ENCODE measurements around the gene RREB1. TPM values are rescaled to one million over a fixed set of nuclear protein-coding genes. Genes with fewer than 3 reads are reported as not detected.

Gene RREB1
- total RNA-seq, 6 donors from 2014 or later, result 44.2 to 112 (median 60.5) TPM

- H3K36me3 ChIP-seq, result peaks cover 33 to 95% (median 54%) of the 10 kb centered on the region in 4 donors
- no peaks in the 10 kb centered on the region for H3K27me3 ChIP-seq
- DNase-seq (no peak), ATAC-seq (ENCODE audit: low FRiP score in 2 of 2) (no peak)
- H3K4me3 ChIP-seq, result no peak overlapping the region
- H3K9me3 ChIP-seq, result no peaks in the 10 kb centered on the region
- no peak overlapping the region for H3K27ac ChIP-seq
- H3K4me1 ChIP-seq, result no peaks in the 10 kb centered on the region
- no peak for TF ChIP-seq CTCF (IDR thresholded peaks at IDR 0.05)
- no peak for TF ChIP-seq EP300 (IDR thresholded peaks at IDR 0.05)
- TF ChIP-seq POLR2A (IDR thresholded peaks at IDR 0.05), result no peak
- TF ChIP-seq POLR2AphosphoS5 (IDR thresholded peaks at IDR 0.05), result no peak
- WGBS, 2 donors, result 93% methylated on average over 3 of the region's 3 CpGs
Measured at GRCh38 chr6:7295916-7296315, 188.2 kb downstream of the RREB1 start.

- 81 to 83% methylated on average over 2 of the region's 2 CpGs for WGBS, 2 donors
- DNase-seq, result no peak
- Histone ChIP-seq H3K9me3 (no peaks in the 10 kb centered on the region), H3K27me3 (no peaks in the 10 kb centered on the region), H3K27ac (no peak overlapping the region), H3K4me1 (no peaks in the 10 kb centered on the region), H3K36me3 (peaks cover 39 to 96% (median 59%) of the 10 kb centered on the region in 4 donors), H3K4me3 (no peak overlapping the region)
- TF ChIP-seq POLR2AphosphoS5 (IDR thresholded peaks at IDR 0.05) (no peak), CTCF (IDR thresholded peaks at IDR 0.05) (no peak), POLR2A (IDR thresholded peaks at IDR 0.05) (no peak), EP300 (IDR thresholded peaks at IDR 0.05) (no peak)
- ATAC-seq (ENCODE audit: low FRiP score in 2 of 2), result no peak
Measured at GRCh38 chr6:7296602-7297001, 188.8 kb downstream of the RREB1 start.

GRCh38 chr6:7298113-7298512 is 190.4 kb downstream of the RREB1 start:
- H3K27me3 ChIP-seq, result no peaks in the 10 kb centered on the region
- H3K27ac ChIP-seq, result no peak overlapping the region
- TF ChIP-seq POLR2AphosphoS5 (IDR thresholded peaks at IDR 0.05), result no peak
- TF ChIP-seq CTCF (IDR thresholded peaks at IDR 0.05), result no peak
- TF ChIP-seq POLR2A (IDR thresholded peaks at IDR 0.05), result no peak
- DNase-seq (no peak), ATAC-seq (ENCODE audit: low FRiP score in 2 of 2) (no peak)
- H3K4me3 ChIP-seq, result no peak overlapping the region
- peaks cover 40 to 96% (median 60%) of the 10 kb centered on the region in 4 donors for H3K36me3 ChIP-seq
- WGBS, 2 donors, result 96 to 98% methylated on average over 1 of the region's 1 CpG
- H3K4me1 ChIP-seq, result no peaks in the 10 kb centered on the region
- no peaks in the 10 kb centered on the region for H3K9me3 ChIP-seq

GRCh38 chr6:7300926-7301325 is 193.2 kb downstream of the RREB1 start:
- H3K27me3 ChIP-seq, result no peaks in the 10 kb centered on the region
- DNase-seq (no peak), ATAC-seq (ENCODE audit: low FRiP score in 2 of 2) (no peak)
- 69 to 86% methylated on average over 5 of the region's 5 CpGs for WGBS, 2 donors
- no peaks in the 10 kb centered on the region for H3K9me3 ChIP-seq
- no peak overlapping the region for H3K27ac ChIP-seq
- H3K36me3 ChIP-seq, result peaks cover 40 to 97% (median 53%) of the 10 kb centered on the region in 4 donors
- TF ChIP-seq EP300 (IDR thresholded peaks at IDR 0.05) (no peak), POLR2A (IDR thresholded peaks at IDR 0.05) (no peak), CTCF (IDR thresholded peaks at IDR 0.05) (no peak), POLR2AphosphoS5 (IDR thresholded peaks at IDR 0.05) (no peak)
- no peak overlapping the region for H3K4me3 ChIP-seq
- H3K4me1 ChIP-seq, result peaks cover 0 to 6% (median 0%) of the 10 kb centered on the region in 4 donors

Small RNA genes within 50 kb of the gene (small RNA-seq; reads per million reads assigned to genes)
- 0 reads per million in 4 donors for gene RF00019

Other genes starting within 250 kb of the RREB1 start
- 100 to 1,000 TPM in 2 of 6 donors, 10 to 100 TPM in 4; 14.5 to 135 (median 57.7) TPM for gene SSR1, start 205.2 kb downstream of the RREB1 start, total RNA-seq

Measured in upper lobe of left lung (tissue), 6 donors.